H1 (cell line): ENCODE measurements around the gene ALOX5. TPM values are rescaled to one million over a fixed set of nuclear protein-coding genes. Genes with fewer than 3 reads are reported as not detected.

ENCODE experiments used
- CTCF ChIA-PET: fragments of 300-600 bp; sonication (Branson Sonifier 250); formaldehyde crosslinking; loops from one replicate; lab custom pipeline; 2021; ENCODE audit not compliant: partially characterized antibody; lab: Charles Lee
- POLR2A ChIA-PET: fragments of 300-600 bp; sonication (Branson Sonifier 250); formaldehyde crosslinking; loops from one replicate; lab custom pipeline; 2021; ENCODE audit warnings: inconsistent platforms; ENCODE audit not compliant: partially characterized antibody; lab: Charles Lee
- DNase-seq, 2 experiments: peaks; one replicate each; pipeline versions ENCODE4 v3.0.0 to v3.0.0-alpha.2; 2010 to 2022; ENCODE audit warnings: low spot score in 2 of 2, low read depth in 1 of 2, mixed read lengths in 1 of 2
- FAIRE-seq: peaks from 2 replicates; lab custom pipeline; 2011; peaks lifted over from hg19 to GRCh38; lab: Jason Lieb, UNC
- H2AFZ ChIP-seq: 2 replicates; pipeline ENCODE4 v1.8.1; 2012; ENCODE audit warnings: low read length, inconsistent platforms
- H2AK5ac ChIP-seq: 2 replicates; pipeline ENCODE4 v1.6.1; 2013; ENCODE audit warnings: low read depth, low read length
- H2BK120ac ChIP-seq: replicated peaks from 2 replicates; pipeline ENCODE3; 2013; ENCODE audit warnings: low read depth, low read length, inconsistent platforms
- H2BK12ac ChIP-seq: 2 replicates; pipeline ENCODE4 v1.6.1; 2013; ENCODE audit warnings: low read depth, low read length
- H2BK15ac ChIP-seq: 2 replicates; pipeline ENCODE4 v1.6.1; 2013; ENCODE audit warnings: low read length
- H2BK20ac ChIP-seq: 2 replicates; pipeline ENCODE4 v1.6.1; 2013; ENCODE audit warnings: low read length
- H2BK5ac ChIP-seq: 2 replicates; pipeline ENCODE4 v1.6.1; 2013; ENCODE audit warnings: low read depth, low read length
- H3K14ac ChIP-seq: 2 replicates; pipeline ENCODE4 v1.6.1; 2013; ENCODE audit warnings: inconsistent platforms; ENCODE audit not compliant: insufficient read length
- H3K18ac ChIP-seq: 2 replicates; pipeline ENCODE4 v1.6.1; 2013; ENCODE audit warnings: low read length; ENCODE audit errors: extremely low read depth
- H3K23ac ChIP-seq: 2 replicates; pipeline ENCODE4 v1.6.1; 2013; ENCODE audit warnings: inconsistent platforms; ENCODE audit not compliant: insufficient read length
- H3K23me2 ChIP-seq: 2 replicates; pipeline ENCODE4 v1.6.1; 2013; ENCODE audit warnings: low read depth, low read length
- H3K27ac ChIP-seq: 2 replicates; pipeline ENCODE4 v1.6.1; 2011; ENCODE audit warnings: low read depth, low read length, inconsistent platforms
- H3K27me3 ChIP-seq, 4 experiments: replicated peaks in 1 of 4; 1 replicate in 1 of 4; 2 replicates in 3 of 4; pipeline versions ENCODE4 v1.6.1 to v1.8.1; 2011 to 2013; ENCODE audit warnings: low read length in 3 of 4, mild to moderate bottlenecking in 3 of 4, inconsistent platforms in 2 of 4, mixed read lengths in 2 of 4, moderate library complexity in 1 of 4; ENCODE audit not compliant: control insufficient read depth in 3 of 4, insufficient read depth in 3 of 4; ENCODE audit errors: extremely low read depth in 1 of 4
- H3K36me3 ChIP-seq, 4 experiments: 2 replicates each; pipeline versions ENCODE4 v1.6.1 to v1.8.1; 2011 to 2013; ENCODE audit warnings: mild to moderate bottlenecking in 4 of 4, low read length in 3 of 4, moderate library complexity in 2 of 4, control low read depth in 1 of 4, inconsistent platforms in 1 of 4; ENCODE audit not compliant: insufficient read depth in 4 of 4, control insufficient read depth in 2 of 4
- H3K4ac ChIP-seq: replicated peaks from 2 replicates; pipeline ENCODE3; 2013; ENCODE audit warnings: low read length, low read depth, mixed read lengths, inconsistent platforms; ENCODE audit not compliant: insufficient read length
- H3K4me1 ChIP-seq, 4 experiments: replicated peaks in 1 of 4; 1 replicate in 1 of 4; 2 replicates in 3 of 4; pipeline versions ENCODE4 v1.6.1 to v1.8.1; 2011 to 2013; ENCODE audit warnings: low read length in 3 of 4, inconsistent platforms in 2 of 4, mixed read lengths in 1 of 4; ENCODE audit not compliant: insufficient read depth in 4 of 4, control insufficient read depth in 3 of 4
- H3K4me2 ChIP-seq, 2 experiments: 2 replicates each; pipeline versions ENCODE4 v1.6.1 to v1.8.1; 2011 to 2013; ENCODE audit warnings: low read depth in 2 of 2, low read length in 2 of 2, control low read depth in 1 of 2, inconsistent platforms in 1 of 2, mild to moderate bottlenecking in 1 of 2; ENCODE audit not compliant: insufficient read depth in 1 of 2
- H3K4me3 ChIP-seq, 4 experiments: fragments of 200-600, 300-600 bp in 1 of 4; sonication (generic), shearing (Covaris generic), sonication (Bioruptor Twin) in 1 of 4; 2 replicates each; pipeline versions ENCODE4 v1.5.1 to v1.8.1; 2011 to 2016; ENCODE audit warnings: low read length in 4 of 4, low read depth in 3 of 4, control low read depth in 2 of 4, inconsistent platforms in 2 of 4, mild to moderate bottlenecking in 2 of 4, mixed read lengths in 1 of 4, moderate library complexity in 1 of 4; ENCODE audit not compliant: insufficient read depth in 2 of 4; ENCODE audit errors: extremely low read depth in 1 of 4
- H3K56ac ChIP-seq: replicated peaks from 2 replicates; pipeline ENCODE3; 2013; ENCODE audit warnings: low read depth, mild to moderate bottlenecking, mixed read lengths, low read length, inconsistent platforms; ENCODE audit not compliant: insufficient read length
- H3K79me1 ChIP-seq: 2 replicates; pipeline ENCODE4 v1.6.1; 2013; ENCODE audit warnings: low read depth, low read length, control low read depth
- H3K79me2 ChIP-seq, 2 experiments: 2 replicates each; pipeline versions ENCODE4 v1.6.1 to v1.8.1; 2012 to 2013; ENCODE audit warnings: low read length in 2 of 2, mild to moderate bottlenecking in 2 of 2, inconsistent platforms in 1 of 2; ENCODE audit not compliant: insufficient read depth in 2 of 2, control insufficient read depth in 1 of 2
- H3K9ac ChIP-seq, 4 experiments: replicated peaks in 1 of 4; 1 replicate in 1 of 4; 2 replicates in 3 of 4; pipeline versions ENCODE4 v1.6.1 to v1.8.1; 2011 to 2013; ENCODE audit warnings: low read depth in 3 of 4, low read length in 3 of 4, control low read depth in 2 of 4, mild to moderate bottlenecking in 2 of 4, moderate library complexity in 2 of 4, inconsistent platforms in 1 of 4; ENCODE audit errors: extremely low read depth in 1 of 4
- H3K9me3 ChIP-seq, 2 experiments: 2 replicates each; pipeline versions ENCODE4 v1.6.1 to v1.8.1; 2012 to 2013; ENCODE audit warnings: mild to moderate bottlenecking in 2 of 2, moderate library complexity in 2 of 2, control low read depth in 1 of 2, inconsistent platforms in 1 of 2, low read depth in 1 of 2, low read length in 1 of 2, mixed read lengths in 1 of 2; ENCODE audit not compliant: insufficient read depth in 2 of 2
- H4K20me1 ChIP-seq, 2 experiments: replicated peaks in 1 of 2; 2 replicates each; pipeline versions ENCODE3 to v1.8.1; 2011 to 2013; ENCODE audit warnings: inconsistent platforms in 2 of 2, low read length in 2 of 2, mild to moderate bottlenecking in 1 of 2; ENCODE audit not compliant: insufficient read depth in 2 of 2, control insufficient read depth in 1 of 2
- H4K5ac ChIP-seq: 2 replicates; pipeline ENCODE4 v1.6.1; 2013; ENCODE audit warnings: low read length, low read depth, mixed read lengths, inconsistent platforms; ENCODE audit not compliant: insufficient read length
- H4K8ac ChIP-seq: 2 replicates; pipeline ENCODE4 v1.8.0; 2013; ENCODE audit warnings: mild to moderate bottlenecking, moderate library complexity, low read length, inconsistent platforms; ENCODE audit not compliant: insufficient read depth; ENCODE audit errors: extremely low read depth
- H4K91ac ChIP-seq: replicated peaks from 2 replicates; pipeline ENCODE3; 2013; ENCODE audit warnings: low read length, mixed read lengths, inconsistent platforms; ENCODE audit not compliant: insufficient read length
- RBBP5 ChIP-seq: IDR thresholded peaks from 2 replicates; pipeline ENCODE4 v1.7.1; 2012; ENCODE audit warnings: low read depth, mild to moderate bottlenecking, inconsistent platforms, low read length, moderate library complexity, borderline replicate concordance
- RXRA ChIP-seq: IDR thresholded peaks from 2 replicates; pipeline ENCODE4 v1.6.1; 2011; ENCODE audit warnings: low read depth, mild to moderate bottlenecking, low read length, moderate library complexity; ENCODE audit not compliant: insufficient read depth
- YY1 ChIP-seq: IDR thresholded peaks from 2 replicates; pipeline ENCODE4 v1.6.1; 2011; ENCODE audit warnings: low read depth, mild to moderate bottlenecking, low read length
- WGBS, 2 experiments: shearing (Covaris generic) in 1 of 2; methylation state at CpG; one replicate each; pipeline versions ENCODE4 v1.1.6 to v1.1.7; 2013 to 2015; ENCODE audit warnings: low lambda C conversion rate in 2 of 2, mixed read lengths in 2 of 2, inconsistent platforms in 1 of 2, low coverage in 1 of 2, missing lambda C conversion rate in 1 of 2; ENCODE audit not compliant: insufficient replicate concordance in 2 of 2, insufficient coverage in 1 of 2, insufficient read length in 1 of 2; ENCODE audit errors: extremely low coverage in 1 of 2, missing lambda C conversion rate in 1 of 2; 5-methylcytosine and 5-hydroxymethylcytosine counted together
- polyA plus RNA-seq, 7 experiments: library from polyadenylated mRNA; depleted of rRNA in 3 of 7; stranded (reverse) in 5 of 7; unstranded in 2 of 7; fragments of >200 nt in 5 of 7; fragments of 200-250 nt in 2 of 7; gene quantifications; 1 replicate in 5 of 7; 2 replicates in 1 of 7; 4 replicates in 1 of 7; pipeline versions ENCODE4 v1.2.1 to v1.2.3, GENCODE V29; 2011 to 2013; ENCODE audit warnings: missing spikeins in 2 of 7, mixed read lengths in 2 of 7
- total RNA-seq: library from RNA; stranded (reverse); fragmentation: NEBNext Ultra II Directional; extraction: Animal tissue kit (Norgen Biotek cat#: 25700); gene quantifications from 2 replicates; pipeline ENCODE4 v1.2.1, GENCODE V29; 2021
- TF ChIP-seq, protein P1 (sequence below): IDR thresholded peaks from 2 replicates; pipeline ENCODE4 v1.6.1; 2011; ENCODE audit warnings: low read depth, mild to moderate bottlenecking, low read length; ENCODE audit not compliant: insufficient read depth
- TF ChIP-seq, protein P2 (sequence below): IDR thresholded peaks from 2 replicates; pipeline ENCODE4 v1.6.1; 2012; ENCODE audit warnings: low read length, inconsistent platforms

Gene ALOX5
- total and polyA plus RNA-seq, 2 of the 8 experiments (the other 6 are each of a cell fraction or from before 2014, with no cell fraction given), result 1.6 to 3.8 TPM

- H2AK5ac ChIP-seq, result no peak overlapping the region
- H3K9ac ChIP-seq, result no peak overlapping the region
- H4K8ac ChIP-seq, result no peak overlapping the region
- no peak overlapping the region for H3K56ac ChIP-seq
- no peak for FAIRE-seq
- H2BK15ac ChIP-seq, result no peak overlapping the region
- H2BK20ac ChIP-seq, result no peak overlapping the region
- peaks cover 17% of the 10 kb centered on the region for H3K23me2 ChIP-seq
- H2BK5ac ChIP-seq, result no peak overlapping the region
- no peaks in the 10 kb centered on the region for H3K36me3 ChIP-seq
- peaks cover 0 to 8% (median 5%) of the 10 kb centered on the region in 4 experiments; a peak in 5 of 7 replicates for H3K4me1 ChIP-seq
- H4K91ac ChIP-seq, result no peak overlapping the region
- H3K27me3 ChIP-seq, result peaks cover 8 to 42% (median 34%) of the 10 kb centered on the region in 4 experiments
- H2AFZ ChIP-seq, result no peak overlapping the region
- no peaks in the 10 kb centered on the region for H3K79me1 ChIP-seq
- no peaks in the 10 kb centered on the region for H4K20me1 ChIP-seq
- no peak for DNase-seq
- no peak overlapping the region for H4K5ac ChIP-seq
- H3K79me2 ChIP-seq, result no peaks in the 10 kb centered on the region
- H3K14ac ChIP-seq, result no peak overlapping the region
- no peaks in the 10 kb centered on the region for H3K9me3 ChIP-seq
- H3K18ac ChIP-seq, result no peak overlapping the region
- no peak overlapping the region for H2BK120ac ChIP-seq
- POLR2A ChIA-PET, result no interaction called here
- H3K4me3 ChIP-seq, result no peak overlapping the region
- CTCF ChIA-PET, result no interaction called here
- no peak overlapping the region for H3K23ac ChIP-seq
- no peak overlapping the region for H3K27ac ChIP-seq
- no peak overlapping the region for H3K4ac ChIP-seq
- no peak overlapping the region for H2BK12ac ChIP-seq
- no peak overlapping the region for H3K4me2 ChIP-seq
- WGBS, 2 experiments, result 79% methylated on average over 4 of the region's 4 CpGs; no CpG with 5 or more reads in 1 of the 2 experiments
- TF ChIP-seq RBBP5 (no peak), RXRA (no peak), YY1 (no peak)
- TF ChIP-seq, protein P1, sequence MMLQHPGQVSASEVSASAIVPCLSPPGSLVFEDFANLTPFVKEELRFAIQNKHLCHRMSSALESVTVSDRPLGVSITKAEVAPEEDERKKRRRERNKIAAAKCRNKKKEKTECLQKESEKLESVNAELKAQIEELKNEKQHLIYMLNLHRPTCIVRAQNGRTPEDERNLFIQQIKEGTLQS, result no peak
- TF ChIP-seq, protein P2, sequence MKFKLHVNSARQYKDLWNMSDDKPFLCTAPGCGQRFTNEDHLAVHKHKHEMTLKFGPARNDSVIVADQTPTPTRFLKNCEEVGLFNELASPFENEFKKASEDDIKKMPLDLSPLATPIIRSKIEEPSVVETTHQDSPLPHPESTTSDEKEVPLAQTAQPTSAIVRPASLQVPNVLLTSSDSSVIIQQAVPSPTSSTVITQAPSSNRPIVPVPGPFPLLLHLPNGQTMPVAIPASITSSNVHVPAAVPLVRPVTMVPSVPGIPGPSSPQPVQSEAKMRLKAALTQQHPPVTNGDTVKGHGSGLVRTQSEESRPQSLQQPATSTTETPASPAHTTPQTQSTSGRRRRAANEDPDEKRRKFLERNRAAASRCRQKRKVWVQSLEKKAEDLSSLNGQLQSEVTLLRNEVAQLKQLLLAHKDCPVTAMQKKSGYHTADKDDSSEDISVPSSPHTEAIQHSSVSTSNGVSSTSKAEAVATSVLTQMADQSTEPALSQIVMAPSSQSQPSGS, result no peak
Measured at GRCh38 chr10:45371560-45371959, 2.5 kb upstream of the ALOX5 start.
